ENCODE measurements around the gene JMJD8.

JMJD8 gene

GRCh38 chr16:677316-678190 lies 6.6 kb downstream of the JMJD8 start:
- no peak for DNase-seq (ENCODE audit: low read depth in 3 of 3)

GRCh38 chr16:676913-677312 lies 7.2 kb downstream of the JMJD8 start:
- DNase-seq (ENCODE audit: low read depth in 3 of 3), result no peak

- no peak for DNase-seq (ENCODE audit: low read depth in 3 of 3)
Observed at GRCh38 chr16:676565-676902, 7.6 kb downstream of the JMJD8 start.

- no peak for DNase-seq (ENCODE audit: low read depth in 3 of 3)
Observed at GRCh38 chr16:675884-676564, 8.1 kb downstream of the JMJD8 start.

GRCh38 chr16:674968-675883 lies 8.9 kb downstream of the JMJD8 start, which contains the start of gene RHBDL1:
Gene RHBDL1, plus strand, starts transcription at chr16:675671. Its CDS starts 120 bp downstream, at chr16:675791.
- no peak for DNase-seq (ENCODE audit: low read depth in 3 of 3)

- DNase-seq (ENCODE audit: low read depth in 3 of 3), result no peak
Observed at GRCh38 chr16:674214-674881, 9.8 kb downstream of the JMJD8 start.

- DNase-seq (ENCODE audit: low read depth in 3 of 3), result no peak
Observed at GRCh38 chr16:673399-673991, 10.6 kb downstream of the JMJD8 start.

- DNase-seq (ENCODE audit: low read depth in 3 of 3), result no peak
Observed at GRCh38 chr16:672851-673250, 11.3 kb downstream of the JMJD8 start.

GRCh38 chr16:672371-672770 lies 11.8 kb downstream of the JMJD8 start:
- no peak for DNase-seq (ENCODE audit: low read depth in 3 of 3)

- no peak for DNase-seq (ENCODE audit: low read depth in 3 of 3)
Observed at GRCh38 chr16:671353-672131, 12.6 kb downstream of the JMJD8 start.

- no peak for DNase-seq (ENCODE audit: low read depth in 3 of 3)
Observed at GRCh38 chr16:670485-671352, 13.4 kb downstream of the JMJD8 start.

- no peak for DNase-seq (ENCODE audit: low read depth in 3 of 3)
Observed at GRCh38 chr16:669666-670065, 14.5 kb downstream of the JMJD8 start.

- no peak for DNase-seq (ENCODE audit: low read depth in 3 of 3)
Observed at GRCh38 chr16:668519-669171, 15.5 kb downstream of the JMJD8 start.

- peak; percentile 83 to 91 (median 86) for DNase-seq (ENCODE audit: low read depth in 3 of 3)
Observed at GRCh38 chr16:667780-668518, 16.2 kb downstream of the JMJD8 start, which contains the start of gene RHOT2. Gene RHOT2, plus strand, starts transcription at chr16:668132. Its CDS starts 68 bp downstream, at chr16:668200.

GRCh38 chr16:667113-667779 lies 16.9 kb downstream of the JMJD8 start:
- no peak for DNase-seq (ENCODE audit: low read depth in 3 of 3)

- no peak for DNase-seq (ENCODE audit: low read depth in 3 of 3)
Observed at GRCh38 chr16:666572-666971, 17.6 kb downstream of the JMJD8 start.

- DNase-seq (ENCODE audit: low read depth in 3 of 3), result no peak
Observed at GRCh38 chr16:662597-662996, 21.5 kb downstream of the JMJD8 start.
